Stimulated activated CD4-positive, alpha-beta T cell treated with anti-CD3 and anti-CD28 coated beads, Interleukin-1b, Interleukin-23, amount 100 ng/mL, for 24 hours (primary cell): ENCODE measurements around the gene KLK15.
A peak's percentile ranks its signal among the peaks of the same experiment; 100 is the strongest.
"Not testable (repeated sequence)": the region's sequence is repeated elsewhere in the genome, so short reads cannot be mapped to it uniquely, and the experiment has no call there.

Experiments used
- DNase-seq, 4 experiments: peaks; one replicate each; pipeline ENCODE4 v3.0.0-alpha.2; 2020; ENCODE audit warnings: low read depth in 4 of 4, low spot score in 1 of 4

The KLK15 gene

GRCh38 chr19:50796634-50797428 lies 36.5 kb downstream of the KLK15 start:
- no peak for DNase-seq

- DNase-seq, result peak in 1 of 4 experiments; percentile 25
Measured at GRCh38 chr19:50796128-50796633, 37.2 kb downstream of the KLK15 start.

- no peak for DNase-seq
Measured at GRCh38 chr19:50795664-50796073, 37.7 kb downstream of the KLK15 start.

GRCh38 chr19:50794876-50795663 lies 38.3 kb downstream of the KLK15 start:
- peak in 2 of 4 experiments; percentile 36 to 46 for DNase-seq

GRCh38 chr19:50794074-50794875 lies 39.1 kb downstream of the KLK15 start:
- peak in 1 of 4 experiments; percentile 32 for DNase-seq

GRCh38 chr19:50793558-50794065 lies 39.8 kb downstream of the KLK15 start:
- DNase-seq, result no peak

GRCh38 chr19:50792272-50793250 lies 40.8 kb downstream of the KLK15 start:
- no peak for DNase-seq

- DNase-seq, result no peak
Measured at GRCh38 chr19:50791594-50792271, 41.6 kb downstream of the KLK15 start.

- DNase-seq, result no peak
Measured at GRCh38 chr19:50790922-50791467, 42.4 kb downstream of the KLK15 start.

GRCh38 chr19:50790396-50790795 lies 43.0 kb downstream of the KLK15 start, which contains the start of gene ACP4:
ACP4 (plus strand) TSS chr19:50790415; CDS start chr19:50790415, 0 bp downstream.
- no peak for DNase-seq

- no peak for DNase-seq
Measured at GRCh38 chr19:50785329-50785728, 48.0 kb downstream of the KLK15 start.

GRCh38 chr19:50784710-50785109 lies 48.7 kb downstream of the KLK15 start:
- DNase-seq, result no peak

GRCh38 chr19:50783848-50784152 lies 49.6 kb downstream of the KLK15 start:
- not testable (repeated sequence) for DNase-seq

GRCh38 chr19:50780753-50781435 lies 52.5 kb downstream of the KLK15 start:
- no peak for DNase-seq

GRCh38 chr19:50779504-50780457 lies 53.6 kb downstream of the KLK15 start:
- DNase-seq, result no peak

GRCh38 chr19:50778906-50779430 lies 54.4 kb downstream of the KLK15 start:
- DNase-seq, result no peak

GRCh38 chr19:50777830-50778303 lies 55.5 kb downstream of the KLK15 start:
- no peak for DNase-seq
